ENCODE results near the gene HS3ST1.
"Not testable (repeated sequence)": the region's sequence is repeated elsewhere in the genome, so short reads cannot be mapped to it uniquely, and the experiment has no call there.

Gene HS3ST1

GRCh38 chr4:11397819-11398610 lies 30.7 kb downstream of the HS3ST1 start:
- no peak for DNase-seq

GRCh38 chr4:11397146-11397545 lies 31.5 kb downstream of the HS3ST1 start:
- DNase-seq: no peak

GRCh38 chr4:11393551-11393950 lies 35.1 kb downstream of the HS3ST1 start:
- no peak for DNase-seq

- DNase-seq: not testable (repeated sequence)
Observed at GRCh38 chr4:11384072-11384471, 44.6 kb downstream of the HS3ST1 start.

- no peak for DNase-seq
Observed at GRCh38 chr4:11376571-11376970, 52.1 kb downstream of the HS3ST1 start.

GRCh38 chr4:11376146-11376545 lies 52.5 kb downstream of the HS3ST1 start:
- no peak for DNase-seq

- DNase-seq: peak; percentile 48
Observed at GRCh38 chr4:11368701-11369115, 60.0 kb downstream of the HS3ST1 start.

GRCh38 chr4:11367371-11367770 lies 61.3 kb downstream of the HS3ST1 start:
- DNase-seq: peak; percentile 20

- no peak for DNase-seq
Observed at GRCh38 chr4:11366859-11367258, 61.8 kb downstream of the HS3ST1 start.

- no peak for DNase-seq
Observed at GRCh38 chr4:11365039-11365438, 63.7 kb downstream of the HS3ST1 start.

GRCh38 chr4:11359591-11359990 lies 69.1 kb downstream of the HS3ST1 start:
- no peak for DNase-seq

GRCh38 chr4:11355226-11355625 lies 73.5 kb downstream of the HS3ST1 start:
- no peak for DNase-seq

GRCh38 chr4:11354531-11354930 lies 74.2 kb downstream of the HS3ST1 start:
- no peak for DNase-seq

GRCh38 chr4:11348449-11349088 lies 80.1 kb downstream of the HS3ST1 start:
- no peak for DNase-seq

- no peak for DNase-seq
Observed at GRCh38 chr4:11344916-11345315, 83.8 kb downstream of the HS3ST1 start.

GRCh38 chr4:11343536-11343935 lies 85.2 kb downstream of the HS3ST1 start:
- no peak for DNase-seq
